NCI-H1092 (cell line): ENCODE measurements around the gene LYSMD3.
"Not testable (repeated sequence)": the region's sequence is repeated elsewhere in the genome, so short reads cannot be mapped to it uniquely, and the experiment has no call there.

Experiments used
- DNase-seq: peaks from one replicate; lab custom pipeline; 2025; lab: John Stamatoyannopoulos, UW

The LYSMD3 gene

DNA sequence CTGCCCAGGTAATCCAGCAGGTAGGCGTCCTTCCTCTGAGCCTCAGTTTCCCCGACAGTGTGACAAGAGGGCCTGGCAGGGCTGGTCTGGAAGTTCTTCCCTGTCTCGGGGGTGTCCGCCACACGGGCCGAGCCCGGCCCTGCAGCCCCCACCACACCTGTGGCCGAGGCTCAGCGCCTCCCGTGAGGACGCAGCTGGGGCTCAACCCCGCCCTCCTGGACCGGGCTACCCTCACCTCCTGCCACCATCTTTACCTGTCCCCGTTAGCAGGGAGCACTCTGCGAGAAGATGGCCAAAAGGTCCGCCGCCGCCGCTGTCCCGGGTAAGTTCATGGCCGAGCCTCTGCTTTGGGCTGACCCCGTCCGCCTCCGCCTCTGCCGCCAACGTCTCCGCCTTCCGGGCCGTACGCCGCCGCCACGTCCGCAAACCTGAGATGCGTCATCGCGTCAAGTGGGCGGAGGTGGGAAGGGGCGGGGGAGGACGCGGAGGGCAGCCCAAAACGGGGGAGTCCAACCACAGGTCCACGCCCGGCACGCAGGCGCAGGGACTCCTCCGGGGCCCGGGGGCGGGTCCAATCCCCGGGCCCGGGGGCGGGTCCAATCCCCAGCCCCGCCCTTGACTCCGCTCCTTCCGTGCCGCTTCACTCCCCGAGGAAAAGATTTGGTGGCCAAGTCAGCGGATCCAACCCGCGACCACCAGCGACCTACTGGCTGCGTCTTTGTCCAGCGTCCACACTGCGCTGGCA, at the start of gene LYSMD3:
TSS of gene LYSMD3 (minus strand) at position 391 of the 745 bp plus-strand sequence. CDS start 4,295 bp downstream, outside the sequence.
- peak; percentile 88 for DNase-seq

DNA sequence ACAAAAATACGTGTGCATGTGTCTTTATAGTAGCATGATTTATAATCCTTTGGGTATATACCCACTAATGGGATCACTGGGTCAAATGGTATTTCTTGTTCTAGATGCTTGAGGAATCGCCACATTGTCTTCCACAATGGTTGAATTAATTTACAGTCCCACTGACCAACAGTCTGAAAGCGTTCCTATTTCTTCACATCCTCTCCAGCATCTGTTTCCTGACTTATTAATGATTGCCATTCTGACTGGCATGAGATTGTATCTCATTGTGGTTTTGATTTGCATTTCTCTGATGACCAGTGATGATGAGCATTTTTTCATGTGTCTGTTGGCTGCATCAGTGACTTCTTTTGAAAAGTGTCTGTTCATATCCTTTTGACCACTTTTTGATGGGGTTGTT, 47.2 kb upstream of the LYSMD3 start:
- not testable (repeated sequence) for DNase-seq

DNA sequence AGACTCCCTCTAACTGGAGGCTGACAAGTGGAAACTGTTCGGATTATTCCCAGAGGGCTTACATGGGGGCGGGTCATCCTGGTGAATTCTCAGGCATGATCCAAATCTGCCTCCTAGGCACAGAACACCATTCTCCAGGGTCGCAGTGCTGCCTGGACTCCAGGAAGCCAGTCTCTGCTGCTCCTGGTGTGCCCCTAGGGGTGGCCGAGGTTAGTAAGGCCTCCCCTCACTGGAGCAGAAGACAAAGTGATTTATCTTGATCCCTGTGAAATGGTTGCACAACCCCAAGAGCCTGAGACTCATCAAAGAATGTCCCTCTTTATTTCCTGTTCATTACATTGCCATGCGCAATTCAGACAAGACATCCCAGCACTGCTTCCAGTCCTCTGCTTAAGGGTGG, 46.3 kb upstream of the LYSMD3 start:
- DNase-seq = no peak

DNA sequence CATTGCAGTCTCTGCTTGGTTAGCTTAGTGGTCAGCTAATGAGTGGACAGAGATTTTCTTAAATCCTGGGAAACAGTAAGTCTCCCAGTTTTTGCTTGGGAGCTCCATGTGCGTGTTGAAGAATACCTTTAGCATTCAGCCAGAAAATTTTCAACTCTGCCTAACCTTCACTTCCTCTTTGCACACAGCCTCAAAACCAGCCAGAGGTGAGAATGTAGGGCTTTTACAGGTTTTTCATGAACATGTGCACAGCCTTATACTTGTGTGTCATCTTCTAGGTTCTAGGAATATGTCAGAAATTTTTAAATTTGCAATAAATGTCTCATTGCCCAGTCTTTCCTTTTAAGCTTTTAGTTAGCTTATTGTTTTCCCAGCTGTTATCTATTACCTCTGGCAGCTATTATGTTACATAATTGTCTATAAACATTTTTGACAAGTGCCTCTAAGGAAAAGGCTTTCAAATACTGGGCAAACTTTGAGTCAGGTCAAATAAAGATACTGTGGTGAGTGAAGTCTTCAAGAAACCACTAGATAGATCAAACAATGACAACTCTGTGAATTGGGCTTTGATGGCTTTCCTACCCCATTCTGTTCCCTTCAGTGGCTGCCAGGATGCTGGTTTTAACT, 41.9 kb upstream of the LYSMD3 start:
- no peak for DNase-seq

DNA sequence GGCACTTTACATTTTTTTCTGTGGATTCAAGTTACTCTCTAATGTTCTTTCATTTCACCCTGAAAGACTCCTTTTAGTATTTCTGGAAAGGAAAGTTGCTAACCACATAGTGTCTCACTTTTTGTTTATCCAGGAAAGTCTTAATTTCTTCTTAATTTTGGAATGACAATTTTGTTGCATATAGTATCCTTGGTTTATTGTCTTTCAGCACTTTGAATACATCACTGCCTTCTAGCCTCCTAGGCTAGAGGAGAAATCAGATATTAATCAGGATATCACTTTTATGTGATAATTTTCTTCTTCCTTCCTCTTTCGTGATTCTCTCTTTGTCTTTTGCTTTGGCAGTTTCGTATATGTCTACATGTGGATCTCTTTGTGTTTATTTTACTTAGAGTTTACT, 40.6 kb upstream of the LYSMD3 start:
- no peak for DNase-seq

DNA sequence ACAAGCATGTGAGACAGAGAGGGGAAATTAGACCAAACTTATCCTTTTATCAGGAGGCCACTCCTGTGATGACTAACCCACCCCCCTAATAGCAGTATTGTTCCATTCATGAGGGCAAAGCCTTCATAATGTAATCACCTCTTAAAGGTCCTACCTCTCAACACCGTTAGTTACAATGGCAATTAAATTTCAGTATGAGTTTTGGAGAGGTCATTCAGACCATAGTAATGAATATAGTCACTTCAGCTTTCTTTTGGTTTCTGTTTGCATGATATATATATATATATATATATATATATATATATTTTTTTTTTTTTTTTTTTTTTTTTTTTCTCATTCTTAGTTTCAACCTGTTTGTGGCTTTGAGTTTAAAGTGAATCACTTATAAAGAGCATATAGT, 39.7 kb upstream of the LYSMD3 start:
- no peak for DNase-seq

DNA sequence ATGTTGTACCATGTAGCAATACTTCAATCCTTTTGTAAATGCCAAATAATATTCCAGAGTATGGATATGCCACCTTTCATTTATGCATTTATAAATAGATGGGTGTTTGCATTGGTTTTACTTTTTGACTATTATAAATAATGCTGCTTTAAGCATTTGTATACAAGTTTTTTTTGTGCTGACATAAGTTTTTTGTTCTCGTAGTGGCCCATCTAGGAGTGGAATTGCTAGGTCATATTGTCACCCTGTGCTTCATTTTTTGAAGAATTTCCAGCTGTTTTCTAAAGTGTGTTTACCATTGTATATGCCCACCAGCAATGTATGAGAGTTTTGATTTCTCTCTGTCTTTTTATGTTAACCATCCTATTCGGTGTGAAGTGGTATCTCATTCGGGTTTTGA, 36.1 kb upstream of the LYSMD3 start:
- no peak for DNase-seq

DNA sequence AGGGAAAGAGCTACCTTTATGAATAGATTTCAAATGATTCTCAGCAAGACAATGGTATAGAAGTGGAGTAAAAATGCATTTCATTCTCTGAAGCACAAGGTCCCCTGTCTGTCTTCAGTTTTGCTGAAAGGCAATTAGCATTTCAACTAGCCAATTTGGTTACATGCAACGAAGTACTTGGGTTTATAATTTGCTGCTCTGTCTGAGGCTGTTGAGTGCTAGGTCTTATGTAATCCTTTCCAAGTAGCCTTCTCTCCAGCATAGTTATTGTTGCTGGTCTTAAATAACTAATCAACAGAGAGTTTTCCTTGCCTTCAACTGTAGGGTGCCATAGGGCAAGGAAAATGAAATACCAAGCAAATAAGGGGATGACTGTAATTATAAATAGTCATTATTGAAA, 33.7 kb upstream of the LYSMD3 start:
- DNase-seq = no peak

DNA sequence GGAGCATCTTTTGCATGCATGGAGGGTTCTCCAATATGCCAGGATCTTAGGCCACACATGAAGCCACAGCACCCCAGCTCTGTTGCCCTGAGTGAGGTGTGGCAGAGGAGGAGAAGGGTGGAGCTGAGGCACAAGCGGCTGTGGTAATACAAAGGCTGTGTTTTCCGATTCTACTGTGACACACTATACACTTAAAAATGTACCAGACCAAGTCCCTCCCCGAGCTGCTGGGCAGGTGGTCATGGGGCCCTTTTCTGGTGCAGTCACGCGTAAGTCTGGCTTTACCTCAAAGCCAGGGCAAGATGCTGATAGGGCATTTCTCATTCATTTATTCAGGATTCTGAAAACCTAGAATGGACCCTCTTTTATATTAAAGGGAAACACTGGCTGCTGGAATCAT, 33.0 kb upstream of the LYSMD3 start:
- DNase-seq = no peak

DNA sequence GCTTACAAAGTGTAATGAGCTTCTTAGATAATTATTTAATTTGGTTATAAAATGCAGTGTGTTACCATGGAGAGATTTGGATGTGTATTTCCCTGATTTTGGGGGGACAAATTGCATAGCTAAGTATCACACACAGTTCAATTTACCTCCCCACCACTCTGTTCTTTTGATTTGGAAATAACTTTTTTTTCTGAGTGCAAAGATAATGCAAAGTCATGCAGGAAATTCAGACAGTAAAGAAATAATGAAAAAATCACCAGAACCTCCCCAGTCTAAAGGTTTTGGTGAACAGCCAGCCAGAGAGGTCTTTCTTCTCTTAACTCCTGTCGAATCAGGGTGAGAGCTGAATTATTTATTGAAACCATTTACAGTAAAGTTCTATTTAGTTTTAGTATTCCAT, 32.4 kb upstream of the LYSMD3 start:
- no peak for DNase-seq

DNA sequence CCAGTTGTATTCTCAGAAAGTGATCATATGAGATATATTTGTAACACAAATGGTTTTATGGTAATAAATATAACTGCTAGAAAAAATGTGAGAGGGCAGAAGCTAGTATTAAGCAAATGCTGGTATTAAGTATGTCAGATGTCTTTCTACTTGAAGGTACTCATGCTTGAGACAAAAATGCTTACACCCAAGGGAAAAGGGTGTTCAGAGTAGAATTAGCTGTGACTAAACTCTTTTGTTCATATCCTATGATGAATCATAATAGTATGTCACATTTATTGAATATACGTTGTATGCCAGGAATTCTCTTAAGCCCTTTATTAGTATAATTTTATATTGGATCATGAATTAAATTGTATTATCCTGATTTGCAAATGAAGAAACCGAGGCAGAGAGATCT, 31.4 kb upstream of the LYSMD3 start:
- DNase-seq = no peak

DNA sequence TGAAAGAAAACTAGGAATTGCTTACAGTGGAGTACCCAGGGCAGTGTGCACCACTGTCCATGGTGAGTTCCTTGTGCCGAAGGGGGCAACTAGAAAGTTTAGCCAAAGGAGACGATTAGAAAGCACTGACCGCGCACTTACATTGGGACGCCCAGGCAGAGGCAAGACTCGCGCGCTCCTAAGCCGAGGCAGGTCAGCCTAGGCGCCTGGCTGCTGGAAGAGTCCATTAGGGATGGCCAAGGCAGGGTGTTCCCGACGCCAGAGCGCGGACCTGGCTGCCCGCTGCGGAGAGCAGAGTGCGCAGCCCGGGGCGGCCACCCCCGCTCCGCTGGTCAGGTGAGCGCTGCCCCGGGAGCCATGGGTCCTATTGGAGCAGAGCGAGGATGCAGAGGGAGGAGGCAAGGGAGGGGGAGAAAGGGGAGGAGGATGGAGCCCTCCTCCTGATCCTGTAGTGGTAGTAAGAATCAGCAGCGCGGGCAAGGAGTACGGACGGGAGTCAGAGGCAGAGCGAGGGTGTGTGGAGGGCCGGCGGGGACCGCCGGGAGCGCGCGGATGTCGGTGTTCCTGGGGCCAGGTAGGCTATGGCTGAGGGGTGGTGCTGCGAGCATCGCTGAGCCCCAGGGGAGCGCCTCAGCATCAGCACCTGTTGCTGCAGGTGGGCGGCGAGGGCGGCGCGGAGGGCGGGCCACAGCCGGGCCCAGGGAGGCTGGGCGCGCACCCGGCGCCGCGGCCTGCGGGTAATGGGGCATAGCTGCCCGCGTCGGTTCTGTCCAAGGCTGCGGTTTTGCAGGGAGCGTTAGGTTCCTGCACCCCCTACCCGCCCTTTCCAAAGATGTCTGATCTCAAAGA, 29.2 kb upstream of the LYSMD3 start, which contains the start of gene ADGRV1:
TSS of gene ADGRV1 (plus strand) at position 454 of the 849 bp plus-strand sequence. CDS start at position 553, 99 bp downstream.
- DNase-seq = peak; percentile 93

DNA sequence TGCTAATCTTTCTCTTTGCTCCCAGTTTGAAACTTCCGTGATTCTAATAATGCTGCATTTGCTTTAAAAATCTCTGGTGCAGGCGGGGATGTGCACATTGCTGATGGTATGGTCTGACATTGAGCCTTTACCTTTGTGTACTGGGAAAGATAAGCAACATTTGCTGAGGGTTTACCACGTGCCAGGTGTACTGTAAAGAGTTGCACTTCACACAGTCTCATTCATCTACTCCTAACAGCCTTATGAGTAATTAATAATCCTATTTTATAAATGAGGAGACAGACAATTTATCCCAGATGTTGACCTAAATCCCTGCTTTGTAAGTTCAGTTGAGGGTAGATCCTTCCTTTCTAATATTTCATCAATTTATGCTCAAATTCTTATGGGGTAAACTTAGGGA, 28.5 kb upstream of the LYSMD3 start:
- DNase-seq = no peak

DNA sequence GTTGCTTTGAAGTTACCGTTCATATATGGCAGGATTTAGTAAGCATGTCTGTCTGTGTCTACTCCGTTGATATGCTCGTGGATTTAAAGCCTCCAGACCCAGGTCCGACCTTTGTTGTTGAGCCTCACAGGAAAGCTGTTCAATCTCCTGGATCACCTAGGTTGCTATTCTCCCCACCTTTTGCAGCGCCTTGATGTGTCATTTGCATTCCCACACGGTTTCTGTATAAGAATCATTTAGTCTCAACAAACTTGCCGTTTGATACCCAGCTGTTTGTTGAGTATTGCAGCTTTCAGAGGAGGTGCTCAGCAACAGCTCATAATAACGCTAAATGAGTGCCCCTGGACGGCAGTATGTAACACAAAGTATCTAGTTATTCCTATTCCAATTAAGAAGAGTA, 28.0 kb upstream of the LYSMD3 start:
- no peak for DNase-seq

DNA sequence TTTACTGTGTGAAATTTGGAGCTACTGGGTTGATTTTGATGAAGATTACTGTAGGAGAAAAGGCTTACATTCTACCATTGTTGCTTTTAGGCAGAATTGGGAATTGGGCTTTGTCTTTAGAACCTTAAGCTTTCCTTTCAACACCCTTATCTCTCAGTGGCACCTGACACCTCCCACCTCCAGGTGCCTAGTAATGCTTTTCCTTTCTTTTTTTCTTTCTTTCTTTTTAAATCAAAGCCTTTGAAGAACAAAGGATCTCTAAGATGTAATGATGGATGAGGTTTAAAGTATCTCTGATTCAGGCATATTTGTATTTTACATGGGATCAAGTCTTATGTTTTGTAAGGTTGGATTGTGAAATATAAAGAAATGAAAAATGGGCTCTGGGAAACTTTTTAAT, 26.3 kb upstream of the LYSMD3 start:
- DNase-seq = no peak

DNA sequence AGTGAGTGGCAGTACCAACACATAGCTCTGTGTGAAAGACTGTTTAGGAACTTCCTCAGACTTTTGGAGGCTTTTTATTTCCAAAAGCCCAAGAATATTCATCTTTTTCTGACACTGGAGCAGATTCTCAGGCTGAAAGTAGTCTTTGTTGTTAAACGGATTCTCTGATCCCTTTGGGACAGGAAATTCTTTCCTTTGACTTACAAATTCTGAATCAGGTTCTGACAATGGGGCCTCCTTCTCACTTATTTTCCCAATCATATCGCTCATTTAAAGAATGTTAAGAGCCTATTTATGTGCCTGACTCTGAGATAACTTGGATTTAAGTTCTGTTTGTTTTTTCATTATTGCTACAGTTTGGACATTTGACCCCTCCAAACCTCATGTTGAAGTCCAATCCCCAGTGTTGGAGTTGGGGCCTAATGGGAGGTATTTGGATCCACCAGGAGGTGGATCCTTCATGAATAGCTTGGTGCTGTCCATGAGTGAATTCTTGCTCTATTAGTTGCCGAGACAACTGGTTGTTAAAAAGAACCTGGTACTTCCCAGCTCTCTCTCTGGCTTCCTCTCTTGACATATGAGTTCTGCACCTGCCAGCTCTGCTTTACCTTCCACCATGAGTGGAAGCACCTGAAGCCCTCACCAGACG, 25.1 kb upstream of the LYSMD3 start:
- no peak for DNase-seq

DNA sequence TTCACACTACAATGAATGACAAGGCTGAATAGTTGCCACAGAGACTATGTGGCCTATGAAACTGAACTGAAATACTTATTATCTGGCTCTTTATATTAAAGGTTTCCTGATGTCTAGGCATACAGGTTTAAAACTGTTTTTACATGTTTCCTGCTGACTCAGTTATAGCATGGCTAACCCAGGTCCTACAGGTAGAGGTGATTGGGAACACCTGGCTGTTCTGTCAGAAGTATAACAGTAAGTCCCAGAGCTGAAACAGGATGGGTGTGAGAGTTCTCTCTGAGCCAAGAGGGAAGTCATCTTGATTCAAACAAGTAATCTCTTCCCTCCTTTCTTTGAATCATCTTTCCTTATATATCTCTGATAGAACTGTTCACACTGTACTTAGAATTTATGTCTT, 24.3 kb upstream of the LYSMD3 start:
- no peak for DNase-seq

DNA sequence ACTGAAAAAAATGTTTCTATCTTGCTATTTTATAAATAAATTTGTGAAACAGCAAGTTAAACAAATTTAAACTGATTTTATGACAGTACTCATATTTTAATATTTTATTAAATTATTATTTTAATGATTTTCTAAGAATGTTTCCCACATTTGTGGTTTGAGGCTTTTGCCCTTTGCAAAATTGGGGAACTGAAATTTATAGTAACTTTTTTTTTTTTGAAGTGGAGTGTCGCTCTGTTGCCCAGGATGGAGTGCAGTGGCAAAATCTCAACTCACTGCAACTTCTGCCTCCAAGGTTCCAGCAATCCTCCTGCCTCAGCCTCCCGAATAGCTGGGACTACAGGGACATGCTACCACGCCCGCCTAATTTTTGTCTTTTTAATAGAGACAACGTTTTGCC, 22.0 kb upstream of the LYSMD3 start:
- no peak for DNase-seq

DNA sequence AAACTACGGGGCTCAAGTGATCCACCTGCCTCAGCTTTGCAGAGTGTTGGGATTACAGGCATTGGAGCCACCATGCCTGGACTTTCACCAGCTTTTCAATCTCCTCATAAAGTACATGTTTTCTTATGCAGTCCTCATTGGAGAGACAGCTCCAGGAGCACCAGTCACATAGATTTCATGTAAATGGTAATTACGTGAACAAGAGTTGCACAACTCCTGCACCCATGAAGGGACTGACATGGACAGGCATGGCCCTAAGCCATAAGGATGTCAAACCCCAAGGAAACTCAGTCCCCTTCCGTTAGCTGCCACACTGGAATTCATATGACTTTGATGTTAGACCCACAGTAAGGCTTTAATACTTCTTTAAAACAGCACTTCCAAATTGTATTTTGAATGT, 21.6 kb upstream of the LYSMD3 start:
- DNase-seq = no peak

DNA sequence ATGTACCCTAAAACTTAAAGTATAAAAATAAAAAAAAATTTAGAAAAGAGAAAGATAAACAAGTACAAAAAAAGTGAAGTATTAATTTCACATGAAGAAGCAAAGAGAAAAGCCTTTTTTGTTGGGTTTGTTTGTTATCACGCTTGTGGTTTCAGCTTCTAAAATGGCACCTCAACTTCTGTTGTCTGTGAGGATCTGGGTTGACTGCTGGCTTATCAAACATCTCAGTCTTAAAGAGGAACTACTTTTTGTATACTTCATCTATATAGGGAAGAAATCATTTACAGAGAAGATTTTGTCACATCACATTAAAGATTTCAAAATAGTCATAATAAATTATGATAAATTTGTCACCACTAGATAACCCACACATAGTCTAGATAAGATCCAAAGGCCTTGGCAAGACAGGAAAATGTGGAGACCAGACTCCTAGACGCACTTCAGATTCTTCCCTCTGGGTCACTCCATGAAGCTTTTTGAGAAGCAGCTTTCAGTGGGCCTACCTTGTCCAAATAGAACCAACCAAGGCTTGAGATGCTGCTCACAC, 20.4 kb upstream of the LYSMD3 start:
- no peak for DNase-seq

DNA sequence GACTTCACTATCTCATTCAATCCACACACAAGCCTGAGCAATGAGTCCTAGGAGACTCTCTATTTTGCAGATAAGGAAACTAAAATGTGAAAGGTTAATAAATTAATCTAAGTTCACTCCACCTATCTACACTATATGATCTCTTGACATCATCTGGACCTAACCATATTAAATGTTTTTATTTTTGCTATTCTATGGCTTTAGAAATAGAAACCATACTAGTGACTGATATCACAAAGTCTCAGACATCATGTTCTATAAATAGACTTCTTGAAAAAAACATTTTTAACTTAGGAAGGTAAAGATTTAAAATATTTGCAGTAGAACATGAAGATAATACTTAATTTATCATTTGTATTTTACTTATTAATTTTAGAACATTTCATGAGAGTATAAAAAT, 19.8 kb upstream of the LYSMD3 start:
- no peak for DNase-seq

DNA sequence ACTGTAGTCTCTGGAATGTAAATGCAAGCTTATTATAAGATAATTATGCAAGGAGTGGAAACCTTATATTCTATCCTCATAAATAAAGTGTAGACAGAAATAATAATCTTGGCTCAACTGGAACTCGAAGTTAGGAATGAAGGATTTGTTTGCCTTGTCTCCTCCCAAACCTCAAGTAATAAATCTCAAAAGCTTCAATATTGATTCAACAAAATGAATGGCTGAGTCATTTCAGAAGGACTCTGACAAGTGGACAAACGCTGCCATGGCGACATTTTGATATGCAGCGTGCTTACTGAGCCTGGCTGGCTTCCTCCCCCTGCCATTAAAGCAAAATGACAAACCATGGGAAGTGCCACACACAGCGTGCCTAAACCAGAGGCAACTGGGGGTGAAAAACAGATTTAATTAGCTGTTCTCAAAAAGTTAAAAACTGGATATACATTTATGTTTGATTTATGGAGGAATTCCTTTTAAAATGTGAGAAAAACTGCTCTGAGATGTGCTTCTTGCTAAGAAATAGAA, 18.7 kb upstream of the LYSMD3 start:
- DNase-seq = peak; percentile 64
